Smooth muscle cell (in vitro differentiated cells): ENCODE data around the gene PRDX1. TPM values are rescaled to one million over a fixed set of nuclear protein-coding genes. Genes with fewer than 3 reads are reported as not detected.

Experiments used
- DNase-seq: peaks from one replicate; lab custom pipeline; 2025; ENCODE audit not compliant: unreplicated experiment; lab: John Stamatoyannopoulos, UW
- H2AFZ ChIP-seq: fragments of 200-600 bp; sonication (generic); 2 replicates; pipeline ENCODE4 v1.6.0; 2016; ENCODE audit warnings: antibody characterized with exemption, low read depth, mild to moderate bottlenecking
- H3F3A ChIP-seq: fragments of 200-600 bp; sonication (generic); 2 replicates; pipeline ENCODE4 v1.6.0; 2017; ENCODE audit warnings: antibody characterized with exemption, low read depth
- H3K27ac ChIP-seq: fragments of 200-600 bp; sonication (generic); 2 replicates; pipeline ENCODE4 v1.5.1; 2016; ENCODE audit warnings: low read depth, mild to moderate bottlenecking
- H3K27me3 ChIP-seq: fragments of 200-600 bp; sonication (generic); 2 replicates; pipeline ENCODE4 v1.6.1; 2016; ENCODE audit warnings: low read depth, mild to moderate bottlenecking
- H3K36me3 ChIP-seq: fragments of 200-600 bp; sonication (generic); 2 replicates; pipeline ENCODE4 v1.5.1; 2016; ENCODE audit warnings: low read depth
- H3K4me1 ChIP-seq: fragments of 200-600 bp; sonication (generic); 2 replicates; pipeline ENCODE4 v1.5.1; 2016; ENCODE audit warnings: low read depth
- H3K4me2 ChIP-seq: fragments of 200-600 bp; sonication (generic); 2 replicates; pipeline ENCODE4 v1.6.0; 2016; ENCODE audit warnings: mild to moderate bottlenecking
- H3K4me3 ChIP-seq: fragments of 200-600 bp; sonication (generic); 2 replicates; pipeline ENCODE4 v1.5.1; 2016; ENCODE audit warnings: mild to moderate bottlenecking
- H3K79me2 ChIP-seq: fragments of 200-600 bp; sonication (generic); 2 replicates; pipeline ENCODE4 v1.6.0; 2016; ENCODE audit warnings: low read depth, mild to moderate bottlenecking
- H3K9ac ChIP-seq: fragments of 200-600 bp; sonication (generic); 2 replicates; pipeline ENCODE4 v1.6.0; 2016; ENCODE audit warnings: low read depth
- H3K9me3 ChIP-seq: fragments of 200-600 bp; sonication (generic); replicated peaks from 2 replicates; pipeline ENCODE4 v1.5.1; 2016; ENCODE audit warnings: low read depth
- H4K20me1 ChIP-seq: fragments of 200-600 bp; sonication (generic); 2 replicates; pipeline ENCODE4 v1.6.0; 2016; ENCODE audit warnings: low read depth
- CTCF ChIP-seq: fragments of 200-600 bp; sonication (generic); IDR thresholded peaks from 2 replicates; pipeline ENCODE4 v1.5.1; 2017; ENCODE audit warnings: borderline replicate concordance, mild to moderate bottlenecking, antibody characterized with exemption; ENCODE audit not compliant: insufficient read depth, poor library complexity, severe bottlenecking
- WGBS: methylation state at CpG from one replicate; pipeline ENCODE4 v1.1.7; 2016; ENCODE audit warnings: low lambda C conversion rate; 5-methylcytosine and 5-hydroxymethylcytosine counted together
- polyA plus RNA-seq: library from polyadenylated mRNA; unstranded; fragments of >200 nt; fragmentation: Nextera tagmentation; extraction: Ambion mirVana; gene quantifications from 2 replicates; pipeline ENCODE4 v1.2.1, GENCODE V29; 2016
- total RNA-seq: library from RNA; depleted of rRNA; stranded (reverse); fragments of >200 nt; gene quantifications from 2 replicates; pipeline ENCODE4 v1.2.3, GENCODE V29; 2014

The PRDX1 gene
- total RNA-seq (299 and 303 TPM in 2 replicates), polyA plus RNA-seq (369 and 409 TPM in 2 replicates)

- peak within 1 kb of the TSS; percentile 67 for H2AFZ ChIP-seq
- no peaks in the 10 kb centered on the region for H3K9me3 ChIP-seq
- peak within 1 kb of the TSS; percentile 87 for H3K4me3 ChIP-seq
- no peak for TF ChIP-seq CTCF
- no peaks in the 10 kb centered on the region for H3K27me3 ChIP-seq
- DNase-seq = peak; percentile 94
- H3K9ac ChIP-seq = peak within 1 kb of the TSS; percentile 90
- peak within 1 kb of the TSS; percentile 92 for H3K4me2 ChIP-seq
- H3K4me1 ChIP-seq = peaks cover 8% of the 10 kb centered on the region
- H4K20me1 ChIP-seq = peaks cover 42% of the 10 kb centered on the region
- no peaks in the 10 kb centered on the region for H3K36me3 ChIP-seq
- H3K27ac ChIP-seq = peak within 1 kb of the TSS; percentile 94
- H3F3A ChIP-seq = peaks cover 11% of the 10 kb centered on the region
- 1% methylated on average over 70 of the region's 72 CpGs for WGBS
- H3K79me2 ChIP-seq = peaks cover 26% of the 10 kb centered on the region
These were observed at the start of gene PRDX1 for GRCh38 chr1:45521413-45522323. TSS of gene PRDX1 (minus strand) at chr1:45521884. CDS start at chr1:45519043, 2,841 bp downstream.

GRCh38 chr1:45570631-45571030 lies 48.9 kb upstream of the PRDX1 start:
- H3K27ac ChIP-seq = no peak overlapping the region
- no peak overlapping the region for H3K4me2 ChIP-seq
- no peaks in the 10 kb centered on the region for H3K79me2 ChIP-seq
- 81% methylated on average over 4 of the region's 4 CpGs for WGBS
- H3K36me3 ChIP-seq = no peaks in the 10 kb centered on the region
- no peak for TF ChIP-seq CTCF
- no peak for DNase-seq
- H3K4me3 ChIP-seq = no peak overlapping the region
- H4K20me1 ChIP-seq = peaks cover 8% of the 10 kb centered on the region
- H3K27me3 ChIP-seq = no peaks in the 10 kb centered on the region
- H3K4me1 ChIP-seq = peaks cover 4% of the 10 kb centered on the region
- no peak overlapping the region for H3K9ac ChIP-seq
- H3F3A ChIP-seq = no peaks in the 10 kb centered on the region
- no peaks in the 10 kb centered on the region for H3K9me3 ChIP-seq
- H2AFZ ChIP-seq = no peak overlapping the region

- Histone ChIP-seq H3K4me3 (no peak overlapping the region), H2AFZ (no peak overlapping the region), H3K36me3 (no peaks in the 10 kb centered on the region), H4K20me1 (peaks cover 8% of the 10 kb centered on the region), H3K4me2 (no peak overlapping the region), H3K27ac (no peak overlapping the region), H3K4me1 (peaks cover 4% of the 10 kb centered on the region), H3K9ac (no peak overlapping the region), H3K79me2 (no peaks in the 10 kb centered on the region), H3F3A (no peaks in the 10 kb centered on the region), H3K27me3 (no peaks in the 10 kb centered on the region), H3K9me3 (no peaks in the 10 kb centered on the region)
- TF ChIP-seq CTCF = peak; percentile 96
- WGBS = 26% methylated on average over 8 of the region's 8 CpGs
- peak; percentile 3 for DNase-seq
These were observed 48.4 kb upstream of the PRDX1 start for GRCh38 chr1:45569962-45570581.
